Renal pelvis (tissue), 4 donors: ENCODE results near the gene SORCS1. TPM values are rescaled to one million over a fixed set of nuclear protein-coding genes. Genes with fewer than 3 reads are reported as not detected.
A peak's percentile ranks its signal among the peaks of the same experiment; 100 is the strongest.

Experiments used
- DNase-seq: peaks from one replicate; pipeline ENCODE4 v3.0.0-alpha.2; 2013
- polyA plus RNA-seq, 3 donors: library from polyadenylated mRNA; unstranded; fragments of 120-200 nt; gene quantifications; one replicate each; pipeline ENCODE4 v1.2.1, GENCODE V29; 2013; ENCODE audit not compliant: insufficient read length in 3 of 3

Gene SORCS1
- polyA plus RNA-seq, 3 donors: 9.9 to 17.5 (median 14.5) TPM

- DNase-seq: no peak
These were observed 45.6 kb downstream of the SORCS1 start for GRCh38 chr10:107118866-107119265.

GRCh38 chr10:107104026-107104652 is 60.4 kb downstream of the SORCS1 start:
- no peak for DNase-seq

DNA sequence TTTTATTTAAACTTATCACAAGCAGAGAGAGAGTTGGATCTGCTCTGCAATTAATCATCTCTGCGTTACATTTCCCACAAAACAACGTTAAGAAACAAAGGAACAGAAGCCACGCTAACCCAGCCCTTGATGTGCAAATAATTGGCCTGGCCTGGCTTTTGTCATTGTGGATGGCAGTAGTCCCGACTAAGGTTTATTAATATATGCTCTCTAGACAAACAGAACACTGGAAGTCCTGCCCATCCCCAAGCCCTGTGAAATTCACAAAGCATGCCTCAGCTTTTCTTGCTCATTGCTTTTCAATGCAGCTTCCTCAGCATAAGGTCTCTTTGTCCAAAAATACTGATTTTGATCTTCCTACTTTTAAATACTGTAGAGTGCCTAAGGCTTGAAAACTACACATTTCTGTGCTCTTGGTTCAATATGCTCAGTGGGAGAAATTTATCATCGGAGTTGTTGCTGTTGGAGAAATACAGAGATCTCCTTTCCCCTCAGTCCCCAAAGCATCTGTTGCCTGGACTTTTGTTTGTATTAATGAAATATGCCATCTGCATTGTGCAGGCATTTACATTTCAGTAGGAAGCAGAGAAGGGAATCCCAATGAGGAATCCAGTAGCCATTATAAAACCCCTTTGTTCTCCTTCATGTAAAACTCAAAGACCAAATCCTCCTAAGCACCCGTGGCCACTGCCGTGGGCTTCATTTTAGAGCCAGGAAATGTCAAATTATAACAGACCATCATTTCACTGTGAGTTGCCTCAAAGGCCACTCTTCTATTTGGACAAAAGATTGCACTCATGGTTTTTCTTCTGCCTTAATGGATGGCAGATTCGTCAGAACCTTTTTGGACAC is 61.1 kb downstream of the SORCS1 start:
- no peak for DNase-seq

GRCh38 chr10:107098326-107098725 is 66.2 kb downstream of the SORCS1 start:
- DNase-seq: no peak

DNA sequence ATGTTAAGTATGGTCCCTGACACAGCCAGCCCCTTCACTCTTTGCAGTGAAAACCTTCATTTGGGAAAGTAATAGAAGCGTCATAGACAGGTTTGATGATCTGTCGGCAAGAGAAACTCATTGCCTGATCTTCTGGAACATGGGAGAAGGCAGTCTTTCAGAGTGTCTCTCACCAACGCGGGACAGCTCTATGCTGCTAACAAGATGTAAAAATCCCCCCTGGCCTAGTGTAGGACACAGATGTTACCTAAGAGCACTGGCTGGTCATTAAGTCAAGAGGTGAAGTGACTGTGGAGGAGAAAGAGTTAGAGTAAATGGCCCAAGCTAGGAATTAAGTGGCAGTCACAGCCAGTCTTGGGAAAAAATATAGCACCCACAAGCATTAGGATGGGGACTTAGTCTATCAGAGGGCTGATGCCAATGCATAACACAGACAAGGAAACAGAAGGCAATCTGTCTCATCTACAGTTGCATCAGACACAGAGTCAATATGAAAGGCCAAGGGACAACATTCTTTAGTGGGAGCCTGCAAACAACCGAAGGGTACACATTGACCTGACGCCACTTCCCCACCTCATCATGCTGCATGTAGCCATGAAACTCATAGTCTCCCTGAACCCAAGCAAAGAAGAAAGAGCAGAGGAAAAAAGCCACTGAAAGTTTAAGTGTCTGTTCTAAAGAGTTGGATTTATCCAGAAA is 69.5 kb downstream of the SORCS1 start:
- no peak for DNase-seq

DNA sequence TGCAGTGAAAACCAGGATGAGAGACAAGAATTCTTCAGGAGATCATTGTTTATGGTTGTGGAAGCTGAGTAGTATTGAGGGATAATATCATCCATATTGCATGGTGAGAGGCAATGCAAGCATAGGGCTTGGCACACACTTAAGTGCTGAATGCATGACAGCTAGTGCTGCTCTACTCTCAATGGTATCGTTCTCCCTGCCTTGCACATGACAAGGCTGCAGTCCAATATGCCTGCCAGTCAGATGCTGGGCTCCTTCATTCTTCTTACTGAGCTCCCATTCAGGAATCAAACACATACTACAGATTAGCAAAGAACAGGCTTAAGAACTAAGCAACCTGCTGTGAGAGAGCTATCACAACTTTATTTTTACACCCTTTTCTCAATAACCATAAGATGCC is 72.2 kb downstream of the SORCS1 start:
- no peak for DNase-seq

DNA sequence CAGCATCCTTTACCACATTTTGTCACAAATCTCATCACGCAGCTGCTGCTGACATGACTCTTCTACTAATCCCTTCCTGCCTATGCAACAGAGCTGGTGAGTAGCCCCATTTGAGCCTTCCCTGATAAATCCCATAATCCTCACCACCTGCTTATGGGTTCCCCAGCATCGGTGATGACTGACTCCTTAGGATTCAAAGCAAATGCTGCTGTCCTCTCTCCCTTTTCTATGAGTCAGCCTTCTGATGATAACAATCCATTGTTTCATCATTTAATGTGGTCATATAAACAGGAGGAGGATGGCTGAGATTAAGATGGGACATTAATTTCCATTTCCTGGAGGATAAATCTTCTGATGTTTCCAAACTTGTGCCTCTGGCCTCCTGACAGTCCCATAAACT is 73.4 kb downstream of the SORCS1 start:
- peak; percentile 11 for DNase-seq

DNA sequence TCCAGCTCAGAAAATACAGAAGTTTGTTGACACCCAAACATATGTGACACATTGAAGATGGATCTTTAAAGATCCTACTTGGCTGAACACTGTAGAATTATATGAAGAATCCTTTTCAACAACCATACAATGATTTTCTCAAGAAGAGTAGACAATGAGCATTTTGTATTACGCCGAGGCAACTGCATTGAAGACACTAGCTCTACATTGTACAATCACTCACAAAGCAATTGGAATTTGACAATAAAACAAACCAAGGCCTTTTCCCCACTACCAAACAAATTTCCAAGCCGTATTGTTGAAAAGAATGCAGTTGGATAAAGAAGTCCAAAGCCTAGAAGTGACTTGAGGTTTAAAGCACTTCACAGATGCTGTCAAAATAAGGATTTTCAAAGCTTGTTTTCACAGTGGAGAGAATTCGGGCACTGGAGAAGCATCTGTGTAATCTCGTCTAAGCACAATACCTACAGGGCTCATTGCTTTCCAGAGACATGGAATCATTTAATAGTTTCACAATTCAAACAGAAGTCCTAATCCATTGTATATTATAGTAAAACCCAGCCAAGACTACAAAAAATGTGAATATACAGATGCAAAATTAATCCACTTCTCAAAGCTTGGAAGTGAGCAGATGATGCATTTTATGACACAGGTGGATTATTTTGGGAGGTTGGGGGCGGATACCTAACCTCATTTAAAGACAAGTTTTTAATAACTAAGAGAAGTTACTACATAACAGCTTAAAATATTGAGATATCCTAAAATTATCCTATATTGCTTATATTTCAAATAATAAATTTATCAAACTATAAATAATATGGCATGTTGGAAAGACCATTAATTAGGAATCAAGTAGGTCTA is 78.6 kb downstream of the SORCS1 start:
- DNase-seq: no peak

- no peak for DNase-seq
These were observed 81.0 kb downstream of the SORCS1 start for GRCh38 chr10:107083388-107084009.

GRCh38 chr10:107081644-107082043 is 82.9 kb downstream of the SORCS1 start:
- DNase-seq: no peak

DNA sequence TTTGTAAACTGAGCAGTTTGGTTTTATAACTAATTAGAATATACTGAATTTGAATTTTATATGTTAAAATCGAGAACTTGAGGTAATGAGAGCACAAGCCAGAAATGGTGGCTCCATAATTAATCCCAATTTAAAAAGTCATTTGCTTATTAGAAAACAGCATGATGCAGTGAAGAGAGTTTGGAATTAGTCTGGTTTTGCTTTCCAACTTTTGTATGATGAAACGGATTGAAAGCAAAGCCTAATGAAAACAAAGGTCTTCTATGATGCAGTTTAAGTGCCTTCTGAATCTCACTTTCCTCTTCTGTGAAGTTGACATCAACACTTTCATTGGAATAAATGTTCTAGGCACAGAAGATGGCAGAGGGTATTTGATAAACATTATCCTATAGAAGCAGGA is 89.4 kb downstream of the SORCS1 start:
- DNase-seq: no peak

- no peak for DNase-seq
These were observed 91.7 kb downstream of the SORCS1 start for GRCh38 chr10:107072786-107073185.

- no peak for DNase-seq
These were observed 92.5 kb downstream of the SORCS1 start for GRCh38 chr10:107072028-107072427.

DNA sequence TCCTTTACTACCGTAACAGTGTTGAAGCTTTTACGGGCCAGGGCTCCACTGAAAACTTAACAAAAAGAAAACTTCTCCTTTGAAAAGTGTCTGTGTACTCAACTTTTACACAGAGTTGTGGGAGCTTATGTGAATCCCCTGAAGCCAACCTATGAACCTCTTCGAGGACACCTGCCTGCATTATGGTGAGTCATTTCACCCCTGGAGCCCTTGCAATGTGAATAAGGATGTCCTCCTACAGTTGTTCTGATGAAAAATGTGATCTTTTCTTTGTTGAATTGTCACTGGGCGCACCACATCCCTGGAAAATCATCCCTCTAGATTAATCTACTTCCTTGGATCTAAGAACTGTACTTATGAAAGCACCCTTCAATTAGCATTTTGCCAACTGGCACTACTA is 93.2 kb downstream of the SORCS1 start:
- DNase-seq: no peak

GRCh38 chr10:107067843-107068242 is 96.7 kb downstream of the SORCS1 start:
- DNase-seq: no peak

GRCh38 chr10:107064075-107064474 is 100.4 kb downstream of the SORCS1 start:
- DNase-seq: no peak

DNA sequence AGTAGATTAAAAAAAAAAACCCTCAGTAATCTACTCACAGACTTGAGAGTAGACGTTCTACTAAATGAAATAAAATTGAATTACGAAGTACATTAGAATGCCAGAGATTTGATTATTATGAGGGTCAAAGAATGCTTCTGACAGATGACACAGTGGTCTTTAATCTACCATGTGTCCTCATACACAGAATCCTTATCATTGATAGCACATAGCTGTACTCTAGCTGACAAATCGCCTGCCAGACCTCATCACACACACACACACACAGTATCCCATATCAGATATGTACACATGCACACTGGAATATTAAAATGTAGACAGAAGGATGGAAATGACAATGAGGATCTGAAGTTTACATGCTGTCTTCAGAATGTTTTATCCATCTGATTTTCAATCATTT is 104.6 kb downstream of the SORCS1 start:
- DNase-seq: no peak

- no peak for DNase-seq
These were observed 105.3 kb downstream of the SORCS1 start for GRCh38 chr10:107059068-107059804.

DNA sequence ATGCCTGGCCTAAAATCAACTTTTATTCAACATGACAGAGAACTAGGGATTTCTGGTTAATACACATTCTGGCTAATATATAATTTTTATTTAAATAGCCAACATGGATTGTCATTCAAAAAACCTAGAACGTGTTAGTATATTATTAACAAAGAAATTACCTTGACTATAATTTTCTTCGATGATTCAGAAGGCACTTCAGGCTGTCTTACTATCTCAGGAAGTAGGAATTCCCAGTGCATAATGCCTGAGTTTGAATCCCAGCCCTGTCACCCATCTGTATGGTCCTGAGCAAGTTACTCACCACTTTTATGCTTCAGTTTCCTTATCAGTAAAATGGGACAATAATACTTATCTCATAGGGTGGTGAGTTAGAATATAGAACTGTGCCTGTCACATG is 106.2 kb downstream of the SORCS1 start:
- DNase-seq: no peak

GRCh38 chr10:107056182-107056581 is 108.3 kb downstream of the SORCS1 start:
- no peak for DNase-seq
